Muscle layer of colon (tissue), 2 donors: Measurements from ENCODE around the gene VPS72.
"Not testable (repeated sequence)": the region's sequence is repeated elsewhere in the genome, so short reads cannot be mapped to it uniquely, and the experiment has no call there.

Experiments
- H3K27ac ChIP-seq: one replicate; pipeline ENCODE4 v1.7.0; 2013; ENCODE audit warnings: low read depth, mild to moderate bottlenecking, low read length, moderate library complexity
- H3K27me3 ChIP-seq, 2 donors: one replicate each; pipeline ENCODE4 v1.7.0; 2013; ENCODE audit warnings: low read length in 2 of 2, mild to moderate bottlenecking in 2 of 2; ENCODE audit not compliant: insufficient read depth in 2 of 2, control insufficient read depth in 1 of 2
- H3K36me3 ChIP-seq: one replicate; pipeline ENCODE4 v1.7.0; 2013; ENCODE audit warnings: mild to moderate bottlenecking, low read length; ENCODE audit not compliant: insufficient read depth
- H3K4me1 ChIP-seq: one replicate; pipeline ENCODE4 v1.7.0; 2013; ENCODE audit warnings: mild to moderate bottlenecking, low read length; ENCODE audit not compliant: insufficient read depth
- H3K4me3 ChIP-seq, 2 donors: one replicate each; pipeline ENCODE4 v1.7.0; 2013; ENCODE audit warnings: low read length in 2 of 2, low read depth in 1 of 2, mild to moderate bottlenecking in 1 of 2, moderate library complexity in 1 of 2
- H3K9ac ChIP-seq: one replicate; pipeline ENCODE4 v1.7.0; 2013; ENCODE audit warnings: low read length
- H3K9me3 ChIP-seq: one replicate; pipeline ENCODE4 v1.7.0; 2013; ENCODE audit warnings: mild to moderate bottlenecking, low read length
- donor health status: abdominal sarcoma.
- donor health status: Adenocarcinoma of cecum.

VPS72 gene, protein sequence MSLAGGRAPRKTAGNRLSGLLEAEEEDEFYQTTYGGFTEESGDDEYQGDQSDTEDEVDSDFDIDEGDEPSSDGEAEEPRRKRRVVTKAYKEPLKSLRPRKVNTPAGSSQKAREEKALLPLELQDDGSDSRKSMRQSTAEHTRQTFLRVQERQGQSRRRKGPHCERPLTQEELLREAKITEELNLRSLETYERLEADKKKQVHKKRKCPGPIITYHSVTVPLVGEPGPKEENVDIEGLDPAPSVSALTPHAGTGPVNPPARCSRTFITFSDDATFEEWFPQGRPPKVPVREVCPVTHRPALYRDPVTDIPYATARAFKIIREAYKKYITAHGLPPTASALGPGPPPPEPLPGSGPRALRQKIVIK

DNA sequence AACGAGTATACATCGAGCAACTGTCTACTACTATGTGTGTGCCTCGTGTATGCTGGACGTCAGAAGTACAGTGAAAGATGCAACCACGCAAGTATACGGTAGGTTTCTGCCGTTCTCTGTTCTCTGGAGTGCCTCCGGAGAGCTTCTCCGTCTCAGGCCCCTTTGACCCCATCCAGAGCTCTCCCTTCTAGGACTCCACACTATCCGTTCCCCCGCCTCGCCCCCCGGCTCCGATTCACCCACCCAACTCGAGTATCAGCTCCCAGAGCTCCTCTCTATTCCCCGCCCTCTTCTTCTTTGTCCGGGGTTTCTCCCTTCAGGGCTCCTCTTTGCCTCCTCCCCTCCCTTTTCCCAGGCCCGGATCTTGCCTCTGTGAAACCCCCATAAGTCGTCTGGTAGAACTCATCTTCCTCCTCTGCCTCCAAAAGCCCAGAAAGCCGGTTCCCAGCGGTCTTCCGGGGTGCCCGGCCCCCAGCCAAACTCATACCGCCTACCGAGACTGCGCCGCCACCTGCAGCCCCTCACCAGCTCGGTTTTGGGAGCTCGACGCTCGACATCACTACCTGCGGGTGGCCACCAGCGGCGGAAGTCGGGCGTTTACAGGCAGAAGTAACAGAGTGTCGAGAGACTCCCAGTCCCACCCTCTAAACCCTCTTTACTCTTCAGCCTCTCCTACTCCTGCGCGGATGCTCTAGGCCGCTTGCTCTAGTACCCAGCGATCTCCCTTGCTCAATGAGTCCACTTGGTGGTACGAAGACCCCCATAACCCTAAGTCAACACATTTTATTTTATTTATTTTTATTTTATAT, at the start of gene VPS72:
Gene VPS72 (minus strand): TSS at position 561 of the 809 bp plus-strand sequence. CDS start 76 bp downstream, at position 485.
- Histone ChIP-seq H3K4me1 (peaks cover 15% of the 10 kb centered on the region), H3K9me3 (no peaks in the 10 kb centered on the region), H3K27ac (peak within 1 kb of the TSS; percentile 96), H3K9ac (peak within 1 kb of the TSS; percentile 94), H3K36me3 (peaks cover 11% of the 10 kb centered on the region), H3K4me3 (peak within 1 kb of the TSS; percentile 87 to 88), H3K27me3 (no peaks in the 10 kb centered on the region)

DNA sequence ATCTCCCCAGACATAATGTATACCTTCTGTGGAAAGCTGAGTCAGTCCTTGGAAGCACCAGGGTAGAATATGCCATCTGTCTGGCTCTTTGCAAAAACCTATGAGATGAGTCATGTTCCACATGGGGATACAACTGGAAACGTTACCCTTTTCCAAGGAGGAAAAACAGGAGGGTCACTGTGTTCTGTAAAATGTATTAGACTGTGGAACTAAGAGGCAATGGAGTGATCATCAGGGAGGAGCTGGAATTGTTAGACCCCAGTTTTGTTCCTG, 48.4 kb upstream of the VPS72 start:
- H3K36me3 ChIP-seq: peaks cover 79% of the 10 kb centered on the region
- H3K27ac ChIP-seq: no peak overlapping the region
- H3K4me3 ChIP-seq: no peak overlapping the region
- no peaks in the 10 kb centered on the region for H3K27me3 ChIP-seq
- no peaks in the 10 kb centered on the region for H3K9me3 ChIP-seq
- no peak overlapping the region for H3K9ac ChIP-seq
- no peaks in the 10 kb centered on the region for H3K4me1 ChIP-seq

DNA sequence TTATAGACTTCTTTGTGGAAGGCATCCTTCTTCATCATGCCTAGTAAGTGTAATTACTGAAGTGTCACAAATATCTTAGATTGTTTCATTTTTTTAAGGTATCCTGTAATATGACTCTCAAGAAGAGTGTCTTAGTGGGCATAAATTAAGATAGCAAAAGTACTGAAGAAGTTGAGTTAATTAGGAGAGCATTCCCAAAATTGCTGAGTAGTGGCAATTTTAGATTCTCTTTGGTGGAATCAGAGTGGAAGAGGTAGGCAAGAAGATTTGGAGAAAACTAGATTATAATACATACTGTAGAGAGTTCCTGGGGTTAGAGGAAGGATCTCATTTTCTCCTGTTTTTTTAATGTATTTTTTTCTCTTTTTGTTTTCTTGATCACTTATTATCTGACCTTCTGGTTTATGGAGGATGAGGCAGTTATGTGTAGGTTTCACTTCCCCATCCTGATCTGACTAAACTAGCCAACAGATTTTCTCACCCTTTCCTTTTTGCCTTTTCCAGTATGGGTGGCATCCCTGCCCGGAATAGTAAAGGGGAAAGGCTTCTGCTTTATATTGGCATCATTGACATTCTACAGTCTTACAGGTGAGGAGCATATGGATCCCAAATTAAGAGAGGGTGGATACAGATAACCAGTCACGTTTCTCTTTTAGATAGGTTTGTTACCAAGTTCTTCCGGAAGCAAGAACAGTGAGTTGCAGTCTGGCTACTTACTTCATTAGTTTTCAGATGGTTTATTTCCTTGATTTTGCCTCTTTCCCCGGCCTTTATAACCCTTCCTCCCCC, 47.9 kb upstream of the VPS72 start:
- no peak overlapping the region for H3K4me3 ChIP-seq
- H3K4me1 ChIP-seq: no peaks in the 10 kb centered on the region
- H3K36me3 ChIP-seq: peaks cover 79% of the 10 kb centered on the region
- no peaks in the 10 kb centered on the region for H3K27me3 ChIP-seq
- no peaks in the 10 kb centered on the region for H3K9me3 ChIP-seq
- H3K9ac ChIP-seq: no peak overlapping the region
- H3K27ac ChIP-seq: no peak overlapping the region

DNA sequence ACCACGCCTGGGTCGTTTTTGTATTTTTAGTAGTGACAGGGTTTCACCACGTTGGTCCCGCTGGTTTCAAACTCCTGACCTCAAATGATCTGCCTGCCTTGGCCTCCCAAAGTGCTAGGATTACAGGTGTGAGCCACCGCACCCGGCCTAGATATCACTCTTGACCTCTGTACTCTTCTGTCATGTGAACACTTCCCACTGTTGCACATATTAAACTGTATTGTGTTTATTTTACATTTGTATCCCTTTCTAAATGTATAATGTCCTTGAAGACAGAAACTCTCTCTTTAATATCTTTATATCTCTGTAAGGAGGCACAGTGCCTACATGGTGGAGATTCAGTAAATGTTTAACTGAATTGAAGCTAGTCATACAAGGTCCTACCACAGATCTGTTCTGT, 45.2 kb upstream of the VPS72 start:
- Histone ChIP-seq H3K4me1 (no peaks in the 10 kb centered on the region), H3K27ac (no peak overlapping the region), H3K27me3 (no peaks in the 10 kb centered on the region)

DNA sequence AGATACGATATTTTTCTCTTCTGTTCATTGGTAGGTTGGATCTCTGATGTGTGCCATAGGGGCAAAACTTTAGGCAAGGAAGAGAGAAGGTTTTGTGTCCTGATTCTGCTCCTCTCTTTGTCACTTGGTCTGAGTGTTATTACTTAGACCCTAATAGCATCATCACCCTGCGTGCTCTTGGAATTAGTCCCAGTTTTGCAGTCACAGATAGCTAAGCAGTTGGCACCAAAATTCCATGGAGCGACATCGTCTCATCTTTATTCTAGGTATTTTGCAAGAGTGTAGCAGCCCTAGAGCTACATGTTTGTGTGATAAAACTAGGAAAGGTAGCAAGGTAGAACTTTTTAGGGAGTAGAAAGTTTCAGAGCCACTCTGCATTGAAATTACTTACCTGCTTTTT, 32.1 kb upstream of the VPS72 start:
- Histone ChIP-seq H3K27me3 (no peaks in the 10 kb centered on the region), H3K4me1 (peaks cover 7% of the 10 kb centered on the region), H3K4me3 (no peak overlapping the region), H3K36me3 (no peaks in the 10 kb centered on the region), H3K27ac (no peak overlapping the region), H3K9ac (no peak overlapping the region), H3K9me3 (no peaks in the 10 kb centered on the region)

More for the DNA sequence above, 45.2 kb upstream of the VPS72 start:
- no peak overlapping the region for H3K9ac ChIP-seq
- H3K4me3 ChIP-seq: no peak overlapping the region
- H3K36me3 ChIP-seq: peaks cover 91% of the 10 kb centered on the region
- H3K9me3 ChIP-seq: no peaks in the 10 kb centered on the region

DNA sequence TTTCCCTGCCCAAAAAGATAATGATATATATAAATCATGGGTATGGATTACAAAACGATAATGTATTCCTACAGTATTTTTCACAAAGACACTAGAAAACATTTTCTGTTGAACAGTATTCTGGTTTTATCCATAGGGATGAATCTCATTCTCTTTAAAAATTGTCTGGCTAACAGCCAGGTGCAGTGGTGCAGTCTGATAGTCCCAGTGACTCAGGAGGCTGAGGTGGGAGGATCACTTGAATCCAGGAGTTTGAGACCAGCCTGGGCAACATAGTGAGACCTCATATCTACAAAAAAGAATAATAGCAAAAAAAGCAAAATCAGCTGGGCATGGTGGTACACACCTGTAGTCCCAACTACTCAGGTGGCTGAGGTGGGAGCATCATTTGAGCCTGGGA, 31.6 kb upstream of the VPS72 start:
- Histone ChIP-seq H3K27ac (no peak overlapping the region), H3K9ac (no peak overlapping the region), H3K4me1 (peaks cover 7% of the 10 kb centered on the region), H3K36me3 (no peaks in the 10 kb centered on the region), H3K9me3 (no peaks in the 10 kb centered on the region), H3K4me3 (no peak overlapping the region), H3K27me3 (no peaks in the 10 kb centered on the region)

DNA sequence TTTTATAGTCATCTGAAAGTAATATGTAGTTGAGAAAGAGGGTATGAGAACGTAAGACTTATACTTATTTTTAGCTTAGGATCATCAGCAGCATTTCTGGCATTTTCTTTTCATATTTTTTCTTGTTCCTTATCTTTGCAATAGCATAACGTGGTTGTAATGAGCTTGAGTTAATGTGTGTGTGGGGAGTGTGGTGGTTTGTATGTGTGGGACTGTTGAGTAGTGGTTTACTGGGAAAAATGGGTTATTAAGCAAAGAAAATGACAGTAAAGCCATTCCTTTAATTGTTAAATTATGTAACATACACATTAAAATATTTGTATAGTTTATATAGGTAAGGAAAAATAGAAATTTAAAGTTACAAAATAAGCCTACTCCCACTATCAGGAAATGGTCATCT, 23.6 kb upstream of the VPS72 start:
- Histone ChIP-seq H3K9me3 (no peaks in the 10 kb centered on the region), H3K27me3 (no peaks in the 10 kb centered on the region), H3K4me1 (no peaks in the 10 kb centered on the region), H3K9ac (no peak overlapping the region), H3K36me3 (no peaks in the 10 kb centered on the region), H3K27ac (no peak overlapping the region), H3K4me3 (no peak overlapping the region)

DNA sequence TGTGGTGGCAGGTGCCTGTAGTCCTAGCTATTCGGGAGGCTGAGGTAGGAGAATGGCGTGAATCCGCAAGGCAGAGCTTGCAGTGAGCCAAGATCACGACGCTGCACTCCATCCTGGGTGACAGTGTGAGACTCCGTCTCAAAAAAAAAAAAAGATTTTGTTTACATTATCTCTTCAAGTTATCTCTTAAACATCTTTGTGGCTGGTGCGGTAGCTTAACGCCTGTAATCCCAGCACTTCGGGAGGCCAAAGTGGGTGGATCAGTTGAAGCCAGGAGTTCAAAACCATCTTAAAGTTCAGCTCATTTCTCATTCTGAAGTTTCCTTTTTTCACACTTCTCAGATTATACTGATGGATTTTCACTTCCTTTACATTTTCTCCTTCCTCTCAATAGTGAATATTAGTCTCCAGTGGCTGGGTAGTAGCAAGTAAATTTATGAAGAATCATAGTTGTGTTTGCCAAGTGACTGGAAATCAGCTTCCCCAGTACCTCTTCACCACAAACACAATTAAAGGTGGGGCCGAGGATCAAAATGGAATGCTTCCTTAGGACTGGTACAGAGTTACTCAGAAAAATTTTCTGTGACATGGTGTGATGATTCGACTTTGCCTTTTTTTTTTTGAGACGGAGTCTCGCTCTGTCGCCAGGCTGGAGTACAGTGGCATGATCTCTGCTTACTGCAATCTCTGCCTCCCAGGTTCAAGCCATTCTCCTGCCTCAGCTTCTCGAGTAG, 22.1 kb upstream of the VPS72 start:
- Histone ChIP-seq H3K9me3 (no peaks in the 10 kb centered on the region), H3K4me3 (no peak overlapping the region), H3K27ac (no peak overlapping the region), H3K36me3 (peaks cover 12% of the 10 kb centered on the region), H3K9ac (no peak overlapping the region), H3K4me1 (peaks cover 2% of the 10 kb centered on the region), H3K27me3 (no peaks in the 10 kb centered on the region)

DNA sequence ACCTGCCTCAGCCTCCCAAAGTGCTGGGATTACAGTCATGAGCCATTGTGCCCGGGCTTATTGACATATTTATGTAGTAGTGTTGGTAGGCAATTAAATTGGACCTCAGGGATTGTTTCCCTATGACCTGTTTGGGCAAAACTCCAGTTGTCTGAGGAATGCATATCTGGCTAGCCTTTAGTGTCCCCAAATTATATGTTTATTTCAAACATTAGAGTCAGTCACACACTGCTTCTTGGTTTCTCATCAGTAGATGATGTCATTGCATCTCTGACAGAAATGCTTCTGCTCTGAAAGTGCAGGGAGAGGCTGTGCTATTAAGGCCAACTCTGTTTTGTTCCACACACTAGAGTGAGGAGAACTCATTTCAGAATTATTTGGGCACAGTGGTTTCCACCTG, 20.8 kb upstream of the VPS72 start:
- Histone ChIP-seq H3K4me1 (peaks cover 4% of the 10 kb centered on the region), H3K4me3 (no peak overlapping the region), H3K27ac (no peak overlapping the region), H3K36me3 (peaks cover 19% of the 10 kb centered on the region), H3K9me3 (no peaks in the 10 kb centered on the region), H3K9ac (no peak overlapping the region), H3K27me3 (no peaks in the 10 kb centered on the region)

DNA sequence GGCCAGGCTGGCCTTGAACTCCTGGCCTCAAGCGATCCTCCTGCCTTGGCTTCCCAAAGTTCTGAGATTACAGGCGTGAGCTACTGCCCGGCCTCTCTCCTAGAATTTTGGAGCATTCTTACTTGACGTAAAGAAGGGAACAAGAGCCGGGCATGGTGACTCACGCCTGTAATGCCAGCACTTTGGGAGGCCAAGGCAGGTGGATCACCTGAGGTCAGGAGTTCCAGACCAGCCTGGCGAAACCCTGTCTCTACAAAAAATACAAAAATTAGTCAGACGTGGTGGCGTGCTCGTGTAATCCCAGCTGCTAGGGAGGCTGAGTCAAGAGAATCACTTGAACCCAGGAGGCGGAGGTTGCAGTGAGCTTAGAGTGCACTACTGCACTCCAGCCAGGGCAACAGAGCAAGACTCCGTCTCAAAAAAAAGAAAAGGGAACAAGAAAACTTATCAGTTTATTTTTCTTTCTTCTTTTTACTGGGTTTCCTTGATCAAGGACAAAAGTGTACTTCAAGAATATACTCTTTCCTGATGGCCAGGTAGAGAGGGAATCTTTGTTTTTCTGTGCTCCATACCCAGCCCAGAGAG, 15.5 kb upstream of the VPS72 start:
- peaks cover 19% of the 10 kb centered on the region for H3K36me3 ChIP-seq

More for the DNA sequence above, 15.5 kb upstream of the VPS72 start:
- H3K4me3 ChIP-seq, H3K9ac ChIP-seq, H3K9me3 ChIP-seq, H3K27me3 ChIP-seq, H3K27ac ChIP-seq: not testable (repeated sequence)
- H3K4me1 ChIP-seq: peaks cover 17% of the 10 kb centered on the region
